A673 (cell line): ENCODE results near the gene SUCLG1. TPM values are rescaled to one million over a fixed set of nuclear protein-coding genes. Genes with fewer than 3 reads are reported as not detected.

Experiments used
- BruUV-seq: library from RNA; stranded (reverse); fragments of 400-500 nt; replicated peaks from 2 replicates; lab custom pipeline; 2021; lab: Mats Ljungman, UMichigan
- CTCF ChIA-PET: fragments of 300-600 bp; sonication (Branson Sonifier 250); formaldehyde crosslinking; loops from one replicate; lab custom pipeline; 2022; ENCODE audit warnings: antibody characterized with exemption; lab: Charles Lee
- POLR2A ChIA-PET: fragments of 300-600 bp; sonication (Branson Sonifier 250); formaldehyde crosslinking; loops from one replicate; lab custom pipeline; 2022; ENCODE audit warnings: antibody characterized with exemption; ENCODE audit not compliant: low non-redundant PET; lab: Charles Lee
- DNase-seq: peaks from one replicate; pipeline ENCODE4 v3.0.0-alpha.2; 2015; ENCODE audit warnings: low spot score
- H3K27ac ChIP-seq: fragments of 200-600 bp; sonication (generic); 2 replicates; pipeline ENCODE4 v1.5.1; 2016; ENCODE audit warnings: mixed run types, low read depth, mild to moderate bottlenecking, mixed read lengths, antibody characterized with exemption, low read length; ENCODE audit not compliant: poor library complexity, severe bottlenecking
- H3K27me3 ChIP-seq: fragments of 200-600 bp; sonication (generic); replicated peaks from 2 replicates; pipeline ENCODE4 v1.6.1; 2017; ENCODE audit warnings: mixed run types, low read depth, mild to moderate bottlenecking, mixed read lengths, antibody characterized with exemption, low read length; ENCODE audit not compliant: insufficient read depth, poor library complexity
- H3K36me3 ChIP-seq: fragments of 200-600 bp; sonication (generic); 2 replicates; pipeline ENCODE4 v1.6.1; 2016; ENCODE audit warnings: mixed run types, mild to moderate bottlenecking, mixed read lengths, antibody characterized with exemption, low read length; ENCODE audit not compliant: insufficient read depth, poor library complexity, severe bottlenecking
- H3K4me1 ChIP-seq: fragments of 200-600 bp; sonication (generic); 2 replicates; pipeline ENCODE4 v1.6.1; 2017; ENCODE audit warnings: mixed run types, mild to moderate bottlenecking, mixed read lengths, antibody characterized with exemption, low read length; ENCODE audit not compliant: insufficient read depth, poor library complexity, severe bottlenecking
- H3K4me3 ChIP-seq: fragments of 200-600 bp; sonication (generic); 2 replicates; pipeline ENCODE4 v1.5.1; 2016; ENCODE audit warnings: low read depth, mixed run types, mild to moderate bottlenecking, mixed read lengths, low read length; ENCODE audit not compliant: poor library complexity, severe bottlenecking
- H3K9me3 ChIP-seq: fragments of 200-600 bp; sonication (generic); 2 replicates; pipeline ENCODE4 v1.6.1; 2016; ENCODE audit warnings: mixed run types, low read depth, mild to moderate bottlenecking, mixed read lengths, antibody characterized with exemption, low read length; ENCODE audit not compliant: poor library complexity, severe bottlenecking
- EZH2 ChIP-seq: fragments of 200-600 bp; sonication (generic); IDR thresholded peaks from 2 replicates; pipeline ENCODE4 v1.6.1; 2017; ENCODE audit warnings: borderline replicate concordance, low read depth, mild to moderate bottlenecking, mixed read lengths, antibody characterized with exemption, low read length; ENCODE audit not compliant: poor library complexity, severe bottlenecking
- intact Hi-C: fragments of 100-400 bp; cut with micrococcal nuclease; formaldehyde crosslinking; loops from one replicate; pipeline ENCODE4 v1.10.0; 2022; ENCODE audit not compliant: unreplicated experiment
- total RNA-seq: library from RNA; stranded (reverse); gene quantifications from 2 replicates; pipeline ENCODE4 v1.2.3, GENCODE V29; 2021
- TF ChIP-seq, protein P1 (sequence below): fragments of 300-800, 200-600 bp; sonication (generic); conservative IDR thresholded peaks from 2 replicates; pipeline ENCODE4 v1.5.1; 2017; ENCODE audit warnings: low read depth, mild to moderate bottlenecking, antibody characterized with exemption, low read length, moderate library complexity, mixed read lengths

SUCLG1 gene
- total RNA-seq, 1 experiment from 2014 or later: 88.1 TPM

- BruUV-seq: no TSS peak
- no peak for TF ChIP-seq EZH2
- TF ChIP-seq, protein P1, sequence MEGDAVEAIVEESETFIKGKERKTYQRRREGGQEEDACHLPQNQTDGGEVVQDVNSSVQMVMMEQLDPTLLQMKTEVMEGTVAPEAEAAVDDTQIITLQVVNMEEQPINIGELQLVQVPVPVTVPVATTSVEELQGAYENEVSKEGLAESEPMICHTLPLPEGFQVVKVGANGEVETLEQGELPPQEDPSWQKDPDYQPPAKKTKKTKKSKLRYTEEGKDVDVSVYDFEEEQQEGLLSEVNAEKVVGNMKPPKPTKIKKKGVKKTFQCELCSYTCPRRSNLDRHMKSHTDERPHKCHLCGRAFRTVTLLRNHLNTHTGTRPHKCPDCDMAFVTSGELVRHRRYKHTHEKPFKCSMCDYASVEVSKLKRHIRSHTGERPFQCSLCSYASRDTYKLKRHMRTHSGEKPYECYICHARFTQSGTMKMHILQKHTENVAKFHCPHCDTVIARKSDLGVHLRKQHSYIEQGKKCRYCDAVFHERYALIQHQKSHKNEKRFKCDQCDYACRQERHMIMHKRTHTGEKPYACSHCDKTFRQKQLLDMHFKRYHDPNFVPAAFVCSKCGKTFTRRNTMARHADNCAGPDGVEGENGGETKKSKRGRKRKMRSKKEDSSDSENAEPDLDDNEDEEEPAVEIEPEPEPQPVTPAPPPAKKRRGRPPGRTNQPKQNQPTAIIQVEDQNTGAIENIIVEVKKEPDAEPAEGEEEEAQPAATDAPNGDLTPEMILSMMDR: no peak
- Histone ChIP-seq H3K27me3 (peaks cover 28% of the 10 kb centered on the region), H3K27ac (no peak overlapping the region), H3K4me1 (peaks cover 17% of the 10 kb centered on the region), H3K36me3 (no peaks in the 10 kb centered on the region), H3K4me3 (no peak overlapping the region), H3K9me3 (no peaks in the 10 kb centered on the region)
- CTCF ChIA-PET: no interaction called here
- POLR2A ChIA-PET: no interaction called here
- intact Hi-C loops: no loop called here
- DNase-seq: no peak
These were observed 69.3 kb downstream of the SUCLG1 start for GRCh38 chr2:84389794-84390193.

DNA sequence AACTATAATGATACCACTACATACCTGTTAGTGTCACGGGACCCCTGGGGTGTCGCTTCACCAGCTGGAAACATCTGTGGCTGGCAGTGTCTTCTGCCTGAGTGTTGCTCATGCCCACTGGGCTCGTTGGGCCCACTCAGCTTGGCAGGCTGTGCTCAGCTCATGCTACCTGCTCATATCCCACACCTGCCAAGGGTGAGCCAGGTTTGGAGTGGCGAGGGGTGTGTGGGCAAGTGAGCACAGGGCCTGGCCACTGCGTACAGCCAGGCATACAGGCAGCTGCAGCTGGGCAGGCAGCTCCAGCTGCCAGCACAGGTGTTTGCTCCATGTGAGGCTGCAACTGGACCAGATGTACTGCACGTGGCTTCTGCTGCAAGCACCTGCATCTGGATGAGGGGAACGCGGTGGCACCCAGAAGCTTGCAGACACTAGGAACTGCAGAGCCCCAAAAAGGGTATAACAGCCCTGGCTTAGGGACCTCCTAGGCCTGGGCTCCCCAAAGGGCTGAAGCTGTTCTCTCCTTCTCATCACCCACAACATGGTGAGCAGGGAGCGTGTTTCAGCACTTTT, 70.1 kb downstream of the SUCLG1 start:
- ChIA-PET CTCF (no interaction called here), POLR2A (no interaction called here)
- no peak for DNase-seq
- H3K4me3 ChIP-seq: no peak overlapping the region
- intact Hi-C loops: no loop called here
- H3K4me1 ChIP-seq: peaks cover 17% of the 10 kb centered on the region
- no TSS peak for BruUV-seq
- H3K27me3 ChIP-seq: peaks cover 24% of the 10 kb centered on the region
- no peaks in the 10 kb centered on the region for H3K9me3 ChIP-seq
- TF ChIP-seq, protein P1: no peak
- no peak for TF ChIP-seq EZH2
- H3K36me3 ChIP-seq: no peaks in the 10 kb centered on the region
- H3K27ac ChIP-seq: no peak overlapping the region

GRCh38 chr2:84388133-84388532, 70.9 kb downstream of the SUCLG1 start:
- no peak overlapping the region for H3K4me3 ChIP-seq
- POLR2A ChIA-PET: no interaction called here
- CTCF ChIA-PET: no interaction called here
- no peaks in the 10 kb centered on the region for H3K9me3 ChIP-seq
- H3K4me1 ChIP-seq: peaks cover 17% of the 10 kb centered on the region
- intact Hi-C loops: no loop called here
- no TSS peak for BruUV-seq
- H3K27ac ChIP-seq: no peak overlapping the region
- no peak for TF ChIP-seq EZH2
- TF ChIP-seq, protein P1: no peak
- no peak for DNase-seq
- H3K36me3 ChIP-seq: no peaks in the 10 kb centered on the region
- H3K27me3 ChIP-seq: peaks cover 26% of the 10 kb centered on the region
